HG02588 (cell line): ENCODE data around the gene COBL.

Experiments
- ATAC-seq: cut with Tn5 transposase; IDR thresholded peaks from one replicate; pipeline ENCODE4 v1.9.1; 2021; ENCODE audit warnings: mild to moderate bottlenecking, moderate library complexity; ENCODE audit not compliant: unreplicated experiment

The COBL gene

DNA sequence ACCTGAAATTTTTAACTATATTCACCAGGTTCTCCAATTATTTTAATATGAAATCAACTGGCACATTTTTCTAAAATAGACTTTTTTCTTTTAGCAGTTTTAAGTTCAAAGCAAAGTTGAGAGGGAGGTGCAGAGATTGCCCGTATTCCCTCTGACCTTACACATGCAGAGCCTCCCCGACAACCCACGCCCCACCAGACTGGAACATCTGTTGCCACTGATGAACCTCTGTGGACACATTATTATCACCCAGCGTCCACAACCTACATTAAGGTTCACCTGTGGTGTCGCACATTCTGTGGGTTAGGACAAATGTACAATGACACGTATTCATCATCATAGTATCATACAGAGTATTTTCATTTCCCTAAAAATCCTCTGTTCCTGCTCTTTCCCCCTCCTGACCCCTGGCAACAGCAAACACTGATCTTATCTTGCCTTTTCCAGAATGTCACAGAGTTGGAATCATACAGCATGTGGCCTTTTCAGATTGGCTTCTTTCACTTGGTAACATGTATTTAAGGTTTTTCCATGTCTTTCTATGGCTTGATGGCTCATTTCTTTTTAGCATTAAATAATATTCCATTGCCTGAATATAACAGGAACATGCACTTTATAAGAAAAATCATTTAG is 37.1 kb downstream of the COBL start:
- ATAC-seq: no peak

DNA sequence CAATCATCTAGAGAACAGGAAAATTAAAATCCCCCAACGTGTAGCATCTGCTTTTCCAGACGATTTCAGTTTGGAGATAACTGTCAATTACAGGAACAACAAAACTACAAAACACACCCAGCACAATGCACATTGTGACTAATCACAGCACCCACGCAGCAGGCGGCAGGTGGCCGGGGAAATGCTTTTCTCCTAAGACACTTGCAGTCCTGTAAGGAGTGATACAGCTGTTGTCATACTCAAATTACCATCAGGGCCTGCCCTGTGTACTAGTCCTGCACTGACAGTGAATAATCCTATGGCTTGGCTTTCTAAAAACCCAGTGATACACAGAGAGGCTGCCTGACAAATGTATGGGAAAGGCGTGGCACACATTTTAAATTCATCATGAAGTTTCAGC is 37.8 kb downstream of the COBL start:
- no peak for ATAC-seq

DNA sequence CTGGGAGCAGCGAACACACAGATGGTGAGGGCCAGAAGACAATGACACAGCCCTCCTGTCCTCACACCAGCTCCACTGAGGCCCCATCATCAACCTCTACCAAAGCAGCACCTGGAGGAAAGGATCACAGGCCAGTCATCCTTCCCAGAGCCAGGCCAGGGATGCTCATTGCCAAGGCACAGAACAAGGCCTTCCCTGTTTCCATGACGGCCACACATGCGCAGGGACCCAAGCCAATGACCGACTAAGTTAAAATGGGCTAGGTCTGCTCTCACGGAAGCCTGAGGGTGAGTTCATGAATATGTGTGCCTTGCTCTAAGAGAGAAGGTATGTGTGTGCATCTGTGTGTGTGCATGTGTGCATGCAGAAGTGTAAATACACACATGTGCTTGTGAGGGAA is 39.6 kb downstream of the COBL start:
- ATAC-seq: no peak

DNA sequence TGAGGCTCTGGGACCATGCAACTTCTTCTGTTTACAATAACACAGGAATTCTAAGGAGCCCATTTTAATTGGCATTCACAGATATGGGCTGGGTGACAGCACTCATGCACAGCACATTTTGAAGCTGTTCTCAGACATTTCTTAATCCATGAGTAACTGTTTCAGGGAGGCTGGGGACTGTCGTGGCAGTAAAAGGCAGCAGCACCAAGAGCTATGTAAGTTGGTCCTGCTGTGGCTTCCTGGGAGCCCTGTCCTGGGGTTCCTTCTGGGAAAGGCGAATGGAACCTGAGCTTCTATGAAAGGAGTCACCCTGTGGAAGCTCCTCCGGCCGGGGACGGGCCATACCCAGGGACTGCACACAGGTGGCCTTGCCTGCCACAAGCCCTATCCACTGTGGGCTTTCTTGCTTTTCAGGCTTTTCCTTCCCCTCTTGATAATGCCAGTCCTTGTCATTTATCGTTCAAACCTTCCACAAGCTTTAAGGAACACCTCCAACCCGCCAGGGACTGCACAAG is 40.5 kb downstream of the COBL start:
- ATAC-seq: no peak

DNA sequence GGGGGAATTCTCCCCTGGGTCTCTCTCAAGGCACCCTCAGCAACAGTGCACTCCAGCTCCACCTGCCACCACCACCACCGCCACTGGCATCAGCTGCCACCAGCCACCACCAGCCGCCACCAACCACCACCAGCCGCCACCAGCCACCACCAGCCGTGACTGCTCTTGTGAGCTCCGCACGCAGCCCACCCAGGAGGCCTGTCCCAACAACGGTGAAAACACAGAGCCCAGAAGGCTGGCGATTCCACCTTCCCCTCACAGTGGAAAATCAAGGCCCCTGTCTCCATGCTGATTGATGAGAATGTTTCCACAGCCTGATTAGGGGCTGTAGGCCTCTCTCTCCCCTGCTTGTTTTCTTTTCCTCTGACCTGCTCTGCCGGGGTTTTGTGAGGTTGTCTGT is 41.1 kb downstream of the COBL start:
- ATAC-seq: no peak

DNA sequence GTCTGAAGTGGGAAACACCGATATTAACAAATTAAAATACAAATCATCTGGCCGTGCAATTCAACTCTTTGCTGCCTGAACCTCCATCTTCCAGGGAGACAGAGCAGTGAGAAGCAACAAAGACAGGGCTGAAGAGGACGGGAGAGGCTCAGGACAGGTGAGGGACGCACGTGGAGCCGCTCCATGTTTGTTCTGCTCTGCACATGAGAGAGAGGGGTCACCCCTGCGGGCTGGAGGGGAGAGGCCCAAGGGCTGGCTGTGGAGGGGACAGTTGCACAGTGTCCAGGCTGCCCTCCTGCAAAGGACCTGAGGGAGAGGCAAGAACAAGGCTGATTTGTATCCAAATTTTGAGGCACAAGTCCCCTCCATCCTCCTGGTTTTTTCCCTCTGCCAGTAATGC is 41.7 kb downstream of the COBL start:
- ATAC-seq: no peak

DNA sequence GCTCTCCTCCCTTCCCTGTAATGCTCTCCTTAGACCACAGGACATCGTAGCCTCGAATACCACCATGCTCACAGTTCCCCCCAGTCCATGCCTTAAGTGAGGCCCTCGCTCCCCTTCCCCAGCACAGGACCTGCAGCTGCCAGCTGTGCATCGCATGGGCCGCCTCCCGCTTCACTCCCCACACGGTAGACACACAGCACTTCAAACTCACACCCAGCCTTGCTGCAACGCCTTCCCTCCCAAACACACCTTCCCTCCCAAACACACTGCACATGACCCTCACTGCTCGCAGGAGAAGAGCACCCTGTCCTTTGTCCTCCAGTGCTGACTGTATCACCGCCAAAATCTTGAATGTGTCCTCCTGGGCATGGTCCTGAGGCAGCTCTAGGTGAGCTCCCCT is 42.6 kb downstream of the COBL start:
- no peak for ATAC-seq

DNA sequence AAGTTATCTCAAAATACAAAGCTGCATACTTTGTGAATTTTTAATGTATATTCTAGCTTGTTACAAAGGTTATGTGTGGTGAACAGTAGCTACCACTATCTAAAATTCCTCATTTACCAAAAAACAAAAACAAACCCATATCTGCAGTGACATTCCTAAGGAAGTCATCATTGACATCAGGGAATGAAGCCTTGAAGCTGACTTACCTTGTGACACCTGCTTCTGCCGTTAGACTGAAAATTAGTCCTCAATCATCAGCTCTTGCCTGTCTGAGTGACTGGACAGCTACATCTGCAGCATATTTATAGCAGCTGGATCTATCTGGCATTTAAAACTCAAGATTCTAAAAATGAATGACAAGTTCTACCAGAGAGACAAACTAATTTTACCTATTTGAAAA is 43.2 kb downstream of the COBL start:
- ATAC-seq: no peak

DNA sequence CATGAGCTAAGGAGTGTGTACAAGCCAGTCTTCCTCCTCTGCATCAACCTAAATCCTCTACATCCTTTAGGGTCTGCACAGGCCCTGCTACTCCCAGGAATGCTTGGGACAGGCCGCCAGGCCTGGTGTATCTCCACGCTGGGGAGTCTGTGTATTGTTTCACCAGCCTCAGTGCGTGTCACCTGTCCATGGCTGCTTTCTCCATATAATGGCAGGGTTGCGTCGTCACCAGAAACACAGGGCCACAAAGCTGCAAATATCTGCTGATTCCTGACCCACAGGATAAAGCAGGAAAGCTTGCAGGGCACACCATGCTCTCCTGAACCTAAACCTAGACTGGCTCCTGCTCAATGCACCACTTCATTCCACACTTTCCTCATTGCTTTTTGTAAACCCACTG is 45.6 kb downstream of the COBL start:
- no peak for ATAC-seq

DNA sequence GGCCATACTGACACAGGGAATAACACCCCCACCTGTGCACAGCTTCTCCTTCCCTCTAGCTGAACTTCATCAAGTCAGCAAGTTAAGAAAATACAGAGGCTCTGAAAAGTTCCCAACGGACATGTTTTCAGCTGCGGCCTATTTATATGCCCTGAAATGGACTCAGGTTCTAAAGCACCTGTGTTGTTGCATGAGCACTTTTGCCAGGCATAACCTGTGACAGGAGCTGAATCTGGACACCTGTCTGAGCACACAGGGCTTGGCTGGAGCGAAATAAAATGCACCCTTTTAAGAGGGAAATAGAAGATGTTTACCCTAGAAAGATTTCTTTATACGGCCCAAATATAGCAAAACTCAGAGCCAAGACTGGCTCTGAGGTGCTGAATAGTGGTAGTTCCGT is 46.7 kb downstream of the COBL start:
- ATAC-seq: no peak

DNA sequence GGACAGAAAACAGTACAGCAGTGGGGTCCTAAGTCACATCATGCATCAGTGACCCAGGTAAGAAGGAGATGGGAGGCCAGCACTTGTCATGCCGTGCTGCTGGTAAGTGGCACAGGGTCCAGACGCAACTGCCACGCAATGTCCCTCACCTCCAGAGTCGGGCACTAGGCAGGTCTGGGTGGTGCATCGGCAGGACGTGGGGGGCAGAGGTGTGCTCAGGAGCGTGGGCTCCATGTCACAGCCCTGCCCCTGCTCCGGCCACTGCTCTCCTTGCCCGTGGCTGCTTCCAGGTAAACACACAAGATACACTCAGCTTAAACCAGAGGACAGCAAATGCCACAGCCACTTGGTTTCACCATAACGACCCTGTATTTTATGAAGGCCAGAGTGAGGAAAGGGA is 47.3 kb downstream of the COBL start:
- no peak for ATAC-seq

DNA sequence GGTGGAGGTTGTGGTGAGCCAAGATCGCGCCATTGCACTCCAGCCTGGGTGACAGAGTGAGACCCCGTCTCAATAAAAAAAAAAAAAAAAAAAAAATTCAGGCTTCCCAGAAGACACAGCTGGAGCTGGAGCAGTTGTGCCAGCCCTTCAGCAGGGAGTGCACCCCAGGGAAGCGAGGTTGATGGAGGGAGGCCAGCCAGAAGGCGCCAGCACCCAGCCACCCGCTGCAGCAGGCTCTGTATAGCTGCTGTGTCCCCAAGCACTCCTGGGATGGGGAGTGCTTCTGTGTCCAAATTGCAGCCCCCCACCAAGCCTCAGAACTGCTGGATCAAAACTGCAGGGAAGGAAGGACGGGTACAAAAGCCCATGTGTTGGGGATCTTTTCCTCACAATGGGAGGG is 47.8 kb downstream of the COBL start:
- ATAC-seq: no peak

DNA sequence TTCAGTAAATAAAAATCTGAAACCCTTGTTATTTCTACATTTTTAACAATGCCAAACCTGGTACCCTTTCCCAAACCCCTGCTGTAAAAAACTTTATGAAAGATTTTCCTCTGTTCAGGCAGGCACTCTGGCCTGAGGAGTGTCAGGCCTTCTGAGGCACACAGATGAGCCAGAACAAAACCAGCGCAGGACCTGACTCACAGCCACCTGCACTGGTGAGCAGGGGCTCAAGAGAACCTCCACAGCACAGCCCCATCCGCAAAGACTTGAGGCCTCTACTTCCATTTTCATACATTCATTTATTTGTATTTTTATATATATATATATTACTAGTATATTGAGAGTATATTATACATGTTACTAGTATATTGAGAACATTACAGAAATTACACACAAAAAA is 49.4 kb downstream of the COBL start:
- ATAC-seq: no peak

DNA sequence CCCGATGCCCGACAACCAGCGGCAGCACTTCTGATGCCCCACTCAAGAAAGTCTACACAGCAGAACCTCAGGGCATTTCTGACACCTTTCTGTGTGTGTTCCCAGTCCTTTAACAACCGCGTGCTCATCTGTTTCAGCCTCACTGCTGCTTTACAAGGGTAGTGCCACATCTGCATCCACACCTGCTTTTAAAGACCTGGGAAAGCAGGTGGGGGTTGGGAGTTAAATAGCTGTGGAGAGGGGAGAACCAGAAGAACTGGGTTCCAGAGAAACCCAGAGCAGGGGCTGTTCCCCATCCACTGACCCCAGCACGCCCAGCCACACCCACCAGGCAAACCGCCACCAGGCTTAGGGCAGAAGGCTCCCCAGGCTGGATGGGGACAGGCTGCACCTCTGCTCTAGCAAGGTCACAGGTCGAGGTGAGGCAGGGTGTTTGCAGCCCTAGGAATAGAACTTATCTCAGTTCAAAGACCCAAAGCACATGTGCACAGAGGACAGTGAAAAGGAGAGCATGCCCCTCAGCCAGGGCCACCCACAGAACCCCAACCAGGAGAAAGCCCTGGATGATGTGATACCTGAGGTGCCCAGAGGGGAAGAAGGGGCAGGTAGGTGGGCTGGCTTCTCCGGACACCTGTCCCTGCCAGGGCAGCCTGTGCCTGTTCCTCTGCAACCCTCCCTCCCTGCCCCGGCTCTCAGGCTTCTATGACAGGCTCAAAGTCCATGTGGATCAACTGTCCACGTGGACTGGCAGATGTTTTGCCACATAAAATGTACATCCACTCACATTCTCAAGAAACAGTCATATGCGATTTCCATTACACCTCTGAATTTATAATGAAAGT is 51.3 kb downstream of the COBL start:
- ATAC-seq: no peak

DNA sequence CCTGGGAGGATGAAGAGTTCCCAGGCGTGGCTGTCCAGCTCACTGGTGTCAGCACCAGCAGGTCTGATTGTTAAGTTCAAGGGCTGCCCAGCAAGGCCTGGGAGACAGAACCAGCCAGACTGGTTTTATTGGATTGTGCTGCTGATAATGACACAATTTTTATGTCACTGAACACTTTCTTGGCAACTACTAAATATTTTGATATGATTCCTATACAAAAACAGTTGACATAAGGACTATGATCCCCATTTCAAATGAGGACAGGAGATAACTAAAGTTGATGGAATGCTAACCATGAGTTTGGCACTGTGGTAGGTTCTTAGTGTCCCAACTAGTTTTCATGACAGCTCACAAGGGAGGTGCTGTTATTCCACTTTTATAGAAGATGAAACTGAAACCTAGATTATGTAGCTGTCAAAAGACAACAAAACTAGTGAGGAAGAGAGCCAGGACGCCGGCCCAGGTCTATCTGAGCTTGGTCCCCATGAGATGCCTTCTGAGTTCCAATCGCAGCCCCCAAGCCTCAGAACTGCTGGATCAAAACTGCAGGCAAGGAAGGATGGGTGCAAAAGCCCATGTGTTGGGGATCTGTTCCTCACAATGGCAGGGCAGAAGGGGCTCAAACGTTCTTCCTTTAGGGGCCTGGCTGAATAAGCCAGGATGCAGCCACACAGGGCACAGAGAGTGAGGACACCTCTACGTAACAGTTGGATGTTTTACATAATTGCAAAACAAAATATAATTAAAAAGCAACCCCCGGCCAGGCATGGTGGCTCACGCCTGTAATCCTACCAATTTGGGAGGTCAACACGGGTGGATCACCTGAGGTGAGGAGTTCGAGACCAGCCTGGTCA is 52.8 kb downstream of the COBL start:
- no peak for ATAC-seq

DNA sequence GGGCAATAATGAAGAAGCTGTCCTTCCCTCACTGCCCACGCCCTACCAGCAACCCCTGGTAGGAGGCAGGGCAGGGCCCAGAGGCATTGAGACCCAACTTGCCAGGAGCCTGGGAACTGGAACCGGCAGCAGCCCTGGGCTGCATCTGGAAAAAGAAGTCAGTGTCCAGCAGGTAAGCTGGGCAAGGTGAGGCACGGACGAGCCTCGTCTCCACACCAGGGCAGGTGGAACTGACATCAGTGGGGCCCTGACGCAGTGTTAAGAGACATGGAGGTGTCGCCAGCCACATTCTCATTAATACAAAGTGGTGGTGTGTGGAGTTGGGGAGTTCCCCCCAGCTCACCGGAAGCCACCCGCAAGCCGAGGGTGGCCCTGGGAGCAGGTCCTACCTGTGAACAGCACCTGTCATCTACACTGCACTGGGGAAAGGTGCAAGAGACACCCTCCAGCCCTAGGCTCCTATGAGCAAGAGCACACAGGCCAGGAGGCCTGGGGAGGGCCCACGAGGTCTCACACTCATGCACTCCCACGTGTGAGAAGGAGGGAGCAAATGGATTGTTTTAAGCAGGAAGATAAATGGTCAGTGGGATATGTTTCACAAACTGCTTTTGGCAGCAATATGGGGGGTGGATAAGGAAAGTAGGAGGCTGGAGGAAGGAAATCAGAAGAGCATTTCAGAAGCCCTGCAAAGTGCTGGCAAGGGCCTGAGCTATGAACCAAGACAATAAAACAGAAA is 53.6 kb downstream of the COBL start:
- ATAC-seq: no peak

DNA sequence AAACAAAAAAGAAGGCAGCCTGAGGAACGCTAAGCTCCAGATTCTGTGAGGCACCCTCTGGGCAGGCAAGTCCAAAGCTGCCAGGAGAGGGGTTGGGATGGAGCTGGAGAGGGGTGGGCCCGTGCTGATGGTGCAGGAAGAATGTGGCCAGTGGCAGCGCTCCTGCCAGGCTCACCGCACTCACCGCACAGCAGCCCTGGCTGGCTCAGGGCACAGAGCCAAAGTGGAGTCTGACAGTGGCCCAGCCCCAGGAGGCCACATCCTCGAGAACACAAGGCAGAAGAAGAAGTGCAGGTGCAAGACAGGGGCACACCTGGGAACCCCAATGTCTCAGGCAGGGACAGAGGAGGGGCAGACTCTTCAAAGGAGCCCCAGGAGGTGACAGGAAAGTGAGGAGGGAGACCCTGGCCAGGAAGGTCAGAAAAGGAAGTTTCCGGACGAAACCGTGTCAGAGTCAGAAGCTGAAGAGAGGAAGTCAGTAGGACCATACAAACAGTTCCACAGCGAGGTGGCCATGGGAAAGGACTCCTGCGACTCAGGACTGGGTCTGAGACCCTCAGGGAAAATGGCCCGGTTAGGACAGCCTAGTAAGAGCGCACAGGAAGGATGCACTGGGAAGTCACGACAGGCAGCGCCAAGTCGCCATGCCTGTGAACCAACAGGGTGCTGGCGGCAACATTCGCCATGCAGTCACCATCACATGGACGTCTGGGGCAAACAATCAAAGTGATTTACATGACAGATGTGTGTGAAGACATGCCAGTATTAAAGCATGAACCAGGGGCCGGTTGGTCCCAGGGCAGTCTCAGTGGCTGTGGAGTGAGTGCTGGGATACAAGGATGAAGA is 54.4 kb downstream of the COBL start:
- no peak for ATAC-seq

DNA sequence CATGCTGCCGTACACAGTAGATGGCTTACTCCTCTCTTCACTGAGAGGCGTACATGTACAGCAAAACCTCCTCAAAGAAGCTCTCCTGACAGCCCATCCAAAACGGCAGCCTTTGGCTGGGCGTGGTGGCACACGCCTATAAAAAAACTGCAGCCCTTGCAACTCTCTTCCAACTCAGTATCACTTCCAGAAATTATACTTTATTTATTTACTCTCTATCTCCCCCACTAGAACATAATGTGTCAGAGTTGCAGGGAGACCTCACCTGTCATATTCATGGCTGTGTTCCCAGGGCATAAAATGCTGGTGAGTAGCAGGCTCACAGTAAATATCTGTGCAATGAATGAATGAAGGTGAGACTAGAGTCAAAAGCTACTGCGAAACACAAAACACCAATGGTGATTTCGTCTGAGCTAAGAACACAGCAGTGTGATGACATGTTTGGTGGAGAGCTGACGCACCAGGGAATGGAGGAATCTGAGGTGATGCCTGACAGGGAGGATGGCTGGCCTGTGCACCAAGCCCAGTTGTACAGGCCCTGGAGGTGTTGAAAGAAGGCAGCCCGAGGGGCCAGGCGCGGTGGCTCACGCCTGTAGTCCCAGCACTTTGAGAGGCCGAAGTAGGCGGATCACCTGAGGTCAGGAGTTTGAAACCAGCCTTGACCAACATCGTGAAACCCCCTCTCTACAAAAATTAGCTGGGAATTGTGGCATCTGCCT is 55.3 kb downstream of the COBL start:
- no peak for ATAC-seq

DNA sequence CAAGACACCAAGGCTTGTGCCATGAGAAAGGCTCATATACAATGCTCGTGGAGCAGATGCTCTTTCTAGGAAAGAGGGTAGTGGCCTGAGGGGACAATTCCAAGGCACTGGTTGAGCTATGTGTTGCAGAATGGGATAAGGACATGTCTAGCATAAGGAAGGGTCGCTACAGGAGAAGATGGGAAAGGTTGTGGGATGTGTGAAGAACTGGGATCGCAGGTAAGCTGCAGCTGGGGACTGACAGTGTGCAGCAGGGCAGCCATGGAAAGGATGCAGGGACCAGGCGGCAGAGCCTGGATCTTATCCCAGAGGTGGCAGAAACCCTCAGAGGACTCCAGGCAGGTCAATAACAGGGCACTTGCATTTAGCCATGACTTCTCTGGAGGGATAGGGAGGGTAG is 56.1 kb downstream of the COBL start:
- no peak for ATAC-seq
